Right lobe of liver (tissue), 4 donors: ENCODE results near the gene FCRLB.
"Not testable (repeated sequence)": the region's sequence is repeated elsewhere in the genome, so short reads cannot be mapped to it uniquely, and the experiment has no call there.

ENCODE experiments used
- CTCF ChIP-seq, 4 donors: fragments of 200-600 bp in 3 of 4; fragments of 450-650 bp in 1 of 4; IDR thresholded peaks; one replicate each; pipeline versions ENCODE4 v1.5.1 to v1.8.0; 2016 to 2022; ENCODE audit warnings: antibody characterized with exemption in 4 of 4, mild to moderate bottlenecking in 2 of 4
- POLR2A ChIP-seq: fragments of 450-650 bp; IDR thresholded peaks from one replicate; pipeline ENCODE4 v1.6.1; 2017; ENCODE audit warnings: antibody characterized with exemption, mild to moderate bottlenecking
- donor health status: DM: no; HTN: no; CAD: no.
- donor health status: DM: no; HTN: no; CAD: no.
- donor health status: DM: no; HTN: yes; CAD: no.

- not testable (repeated sequence) for TF ChIP-seq POLR2A; CTCF (IDR thresholded peaks at IDR 0.05)
Observed at GRCh38 chr1:161673437-161673836, 47.9 kb upstream of the FCRLB start.
